ENCODE results near the gene TBC1D25.

Gene TBC1D25, protein sequence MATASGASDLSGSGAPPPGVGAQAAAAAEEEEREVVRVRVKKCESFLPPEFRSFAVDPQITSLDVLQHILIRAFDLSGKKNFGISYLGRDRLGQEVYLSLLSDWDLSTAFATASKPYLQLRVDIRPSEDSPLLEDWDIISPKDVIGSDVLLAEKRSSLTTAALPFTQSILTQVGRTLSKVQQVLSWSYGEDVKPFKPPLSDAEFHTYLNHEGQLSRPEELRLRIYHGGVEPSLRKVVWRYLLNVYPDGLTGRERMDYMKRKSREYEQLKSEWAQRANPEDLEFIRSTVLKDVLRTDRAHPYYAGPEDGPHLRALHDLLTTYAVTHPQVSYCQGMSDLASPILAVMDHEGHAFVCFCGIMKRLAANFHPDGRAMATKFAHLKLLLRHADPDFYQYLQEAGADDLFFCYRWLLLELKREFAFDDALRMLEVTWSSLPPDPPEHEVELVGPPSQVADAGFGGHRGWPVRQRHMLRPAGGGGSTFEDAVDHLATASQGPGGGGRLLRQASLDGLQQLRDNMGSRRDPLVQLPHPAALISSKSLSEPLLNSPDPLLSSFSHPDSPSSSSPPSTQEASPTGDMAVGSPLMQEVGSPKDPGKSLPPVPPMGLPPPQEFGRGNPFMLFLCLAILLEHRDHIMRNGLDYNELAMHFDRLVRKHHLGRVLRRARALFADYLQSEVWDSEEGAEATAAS

DNA sequence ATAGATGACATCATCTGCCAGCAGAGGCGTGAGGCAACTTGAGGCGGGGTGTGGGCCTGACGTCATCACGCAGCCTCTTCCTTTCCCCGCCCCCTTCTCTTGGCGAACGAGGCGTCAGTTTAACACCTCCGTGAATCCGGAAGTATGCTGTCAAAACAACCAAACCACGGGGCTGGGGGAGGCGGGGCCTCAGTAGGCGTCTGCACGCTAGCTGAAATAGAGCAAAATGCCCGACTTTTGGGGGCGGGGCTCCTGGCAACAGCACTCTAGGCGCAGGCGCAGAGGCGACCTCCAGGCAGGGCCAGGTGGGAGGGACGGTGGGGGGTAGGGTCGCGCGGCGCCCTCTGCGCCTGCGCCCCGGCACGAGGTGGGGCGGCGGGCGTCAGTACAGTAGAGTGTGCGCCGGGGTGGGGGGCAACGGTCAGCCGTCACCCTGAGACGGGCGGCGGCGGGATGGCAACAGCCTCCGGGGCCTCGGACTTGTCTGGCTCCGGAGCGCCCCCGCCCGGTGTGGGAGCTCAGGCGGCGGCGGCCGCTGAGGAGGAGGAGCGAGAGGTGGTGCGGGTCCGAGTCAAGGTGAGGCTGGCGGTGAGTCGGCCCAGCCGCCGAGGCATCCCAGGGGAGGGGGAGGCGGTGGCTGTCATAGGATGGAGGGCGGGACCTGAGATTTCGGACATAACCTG lies at the start of gene TBC1D25:
TSS of gene TBC1D25 (plus strand) at position 370 of the 683 bp plus-strand sequence. CDS start at position 454, 84 bp downstream.
- DNase-seq: peak; percentile 88

DNA sequence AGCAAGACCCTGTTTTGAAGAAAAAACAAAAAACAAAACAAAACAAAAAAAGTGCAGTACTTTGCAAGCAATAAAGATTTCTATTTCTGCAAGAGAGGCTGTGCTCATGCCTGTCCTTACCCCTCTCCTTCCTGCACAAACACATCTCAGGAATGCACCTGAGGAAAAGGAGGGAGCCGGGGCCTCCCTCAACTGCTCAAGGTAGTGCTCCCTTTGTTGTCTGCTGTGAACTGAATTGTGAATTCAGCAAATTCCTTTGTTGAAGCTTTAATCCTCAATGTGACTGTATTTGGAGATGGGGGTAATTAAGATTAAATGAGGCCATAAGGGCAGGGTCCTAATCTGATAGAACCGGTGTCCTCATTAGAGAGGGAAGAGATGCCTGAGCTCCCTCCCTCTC lies 49.6 kb upstream of the TBC1D25 start:
- no peak for DNase-seq

DNA sequence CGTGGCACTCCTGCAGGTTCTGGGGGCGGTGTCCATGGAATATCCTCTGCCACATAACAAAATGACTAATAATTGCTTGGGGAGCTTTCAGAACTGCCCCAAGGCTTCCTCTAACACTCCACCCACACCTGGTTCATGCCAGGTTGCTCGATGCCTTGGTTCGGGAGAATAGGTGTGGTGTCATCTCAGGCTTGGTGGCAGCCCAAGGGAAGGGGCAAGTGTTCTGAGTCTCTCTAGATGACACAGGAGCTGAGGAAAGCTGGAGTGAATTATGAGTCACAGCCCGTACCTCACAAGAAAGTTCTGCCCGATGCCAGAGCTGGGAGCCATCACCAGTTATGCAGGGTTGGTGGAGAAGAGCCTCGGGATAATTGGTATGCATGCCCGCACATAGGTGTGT lies 48.9 kb upstream of the TBC1D25 start:
- DNase-seq: no peak

DNA sequence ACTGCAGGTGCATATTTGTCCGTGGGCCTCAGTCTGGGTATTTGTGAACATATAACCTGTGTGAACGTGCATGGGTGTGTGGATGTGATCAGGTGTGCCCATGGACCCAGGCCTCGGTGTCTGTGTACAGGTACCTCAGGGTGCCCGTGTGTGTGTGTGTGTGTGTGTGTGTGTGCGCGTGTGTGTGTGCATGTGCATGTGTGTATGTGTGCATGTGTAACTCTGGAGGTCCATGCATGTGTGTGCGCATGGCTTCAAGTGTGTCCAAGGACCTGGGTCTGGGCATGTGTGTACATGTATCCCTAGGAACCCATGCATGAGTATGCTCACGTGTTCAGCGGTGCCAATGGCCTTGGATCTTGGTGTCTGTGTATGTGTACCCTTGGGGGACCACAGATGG lies 47.7 kb upstream of the TBC1D25 start:
- DNase-seq: no peak

DNA sequence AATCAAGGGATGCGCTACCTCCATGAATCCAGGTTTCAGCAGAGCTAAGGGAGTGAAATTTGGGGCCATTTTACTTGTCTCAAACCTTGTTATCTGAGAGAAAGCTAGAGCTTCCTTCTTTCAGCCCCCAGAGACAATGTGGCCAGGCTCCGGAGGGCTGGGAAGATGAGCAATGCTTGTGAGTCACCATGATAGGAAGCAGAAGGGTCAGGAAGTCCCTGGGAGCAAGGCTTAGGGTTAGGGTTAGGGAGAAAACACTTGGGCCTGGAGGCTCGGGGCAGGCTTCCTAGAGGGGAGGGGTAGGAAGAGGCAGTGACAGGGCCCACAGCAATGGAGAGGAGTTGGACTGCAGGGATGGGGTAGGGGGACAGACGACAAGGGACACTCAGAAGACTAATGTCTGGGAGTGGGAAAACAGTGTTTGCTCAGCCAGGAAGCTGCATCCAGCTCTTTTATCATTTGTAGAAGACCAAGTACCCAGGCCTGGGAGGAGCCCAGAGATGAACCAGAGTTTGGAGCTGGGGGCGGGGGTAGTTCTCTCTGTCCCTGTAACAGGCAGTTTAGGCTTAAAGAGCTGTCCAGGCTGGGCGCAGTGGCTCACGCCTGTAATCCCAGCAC lies 47.1 kb upstream of the TBC1D25 start:
- no peak for DNase-seq

DNA sequence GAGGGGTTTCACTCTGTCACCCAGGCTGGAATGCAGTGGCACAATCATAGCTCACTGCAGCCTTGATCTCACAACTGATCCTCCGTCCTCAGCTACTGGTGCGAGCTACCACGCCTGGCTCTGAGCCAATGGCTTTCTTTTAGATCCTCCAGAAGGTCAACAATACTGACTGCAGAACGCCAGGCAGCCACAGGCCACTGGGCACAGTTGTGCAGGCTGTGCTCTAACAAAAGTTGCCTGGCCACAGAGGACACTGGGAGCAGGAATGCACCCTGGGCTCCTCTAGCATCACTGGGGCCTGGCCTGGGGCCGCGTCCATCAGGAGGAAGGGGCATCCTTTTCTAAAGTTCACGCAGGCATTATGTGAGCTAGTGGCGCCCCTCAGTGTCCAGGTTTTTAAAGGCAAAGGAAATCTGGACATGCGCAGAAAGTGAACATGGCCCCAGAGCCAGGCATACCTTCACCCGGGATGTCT lies 45.6 kb upstream of the TBC1D25 start:
- no peak for DNase-seq

DNA sequence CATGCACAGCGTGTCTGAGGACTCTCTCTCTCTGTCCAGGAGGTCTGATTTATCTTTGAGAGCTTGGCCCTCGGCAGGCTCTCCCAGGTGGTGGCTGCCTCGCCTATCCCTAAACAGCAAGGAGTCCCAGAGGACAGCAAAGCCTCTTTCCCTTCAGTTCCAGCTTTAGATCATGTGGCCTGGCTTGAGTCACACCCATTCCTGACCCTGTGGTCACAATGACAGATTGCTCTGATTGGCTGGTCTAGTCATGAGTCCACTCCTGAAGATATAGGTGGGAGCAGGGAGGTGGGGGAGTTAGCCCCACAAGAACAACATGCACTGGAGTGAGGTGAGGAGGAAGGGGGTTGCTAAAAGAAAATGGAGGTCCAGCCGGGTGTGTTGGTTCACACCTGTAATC lies 42.9 kb upstream of the TBC1D25 start:
- no peak for DNase-seq

DNA sequence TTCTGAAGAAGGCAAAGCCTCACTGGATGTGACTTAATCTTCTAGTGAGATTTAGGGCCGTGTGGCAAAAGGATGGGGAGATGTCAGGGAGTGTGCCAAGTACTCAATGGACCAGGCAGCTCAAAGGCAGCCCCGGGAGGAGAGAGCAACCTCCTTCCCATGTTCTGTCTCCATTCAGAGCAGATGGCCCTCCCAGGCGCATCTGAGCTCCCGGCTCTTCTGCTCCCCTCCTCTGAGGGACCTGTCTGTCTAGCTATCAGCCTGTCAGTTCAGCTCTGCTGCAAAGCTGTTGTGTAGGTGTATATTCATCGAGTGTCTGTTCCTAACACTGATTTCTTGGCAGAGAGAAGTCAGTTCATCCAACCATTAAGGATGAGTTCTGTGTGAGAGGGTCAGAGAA lies 41.6 kb upstream of the TBC1D25 start:
- no peak for DNase-seq

DNA sequence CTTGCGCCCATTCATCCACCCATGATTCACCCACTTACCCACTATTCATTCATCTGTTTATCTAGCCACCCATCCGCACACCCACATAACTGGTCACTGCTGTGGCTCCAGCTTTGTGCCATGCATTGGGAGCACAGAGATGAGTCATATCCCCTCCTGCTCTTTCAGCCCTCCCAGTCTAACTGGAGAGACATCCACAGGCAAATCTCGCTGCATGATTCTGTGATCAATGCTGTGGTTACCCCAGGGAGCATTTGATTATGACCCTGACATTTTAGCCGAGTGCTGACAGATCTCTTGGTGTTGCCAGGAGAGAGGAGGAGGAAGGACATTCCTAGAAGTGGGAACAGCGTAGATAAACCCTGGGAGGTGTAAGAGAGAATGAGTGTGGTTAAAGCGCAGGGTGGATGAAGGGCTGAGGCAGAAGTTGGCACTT lies 41.1 kb upstream of the TBC1D25 start:
- no peak for DNase-seq

DNA sequence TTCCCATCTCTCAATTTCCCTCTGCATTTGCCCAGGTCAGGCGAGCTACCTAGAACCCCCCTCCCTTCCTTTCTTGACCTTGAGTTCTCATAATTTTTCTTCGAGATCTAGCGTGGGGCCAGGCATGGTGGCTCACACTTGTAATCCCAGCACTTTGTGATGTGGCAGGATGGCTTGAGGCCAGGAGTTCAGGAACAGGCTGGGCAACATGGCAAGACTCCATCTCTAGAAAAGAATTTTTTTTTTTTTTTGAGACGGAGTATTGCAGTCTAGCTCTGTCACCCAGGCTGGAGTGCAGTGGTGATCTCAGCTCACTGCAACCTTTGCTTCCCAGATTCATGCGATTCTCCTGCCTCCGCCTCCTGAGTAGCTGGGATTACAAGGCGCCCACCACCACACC lies 35.3 kb upstream of the TBC1D25 start:
- DNase-seq: no peak

DNA sequence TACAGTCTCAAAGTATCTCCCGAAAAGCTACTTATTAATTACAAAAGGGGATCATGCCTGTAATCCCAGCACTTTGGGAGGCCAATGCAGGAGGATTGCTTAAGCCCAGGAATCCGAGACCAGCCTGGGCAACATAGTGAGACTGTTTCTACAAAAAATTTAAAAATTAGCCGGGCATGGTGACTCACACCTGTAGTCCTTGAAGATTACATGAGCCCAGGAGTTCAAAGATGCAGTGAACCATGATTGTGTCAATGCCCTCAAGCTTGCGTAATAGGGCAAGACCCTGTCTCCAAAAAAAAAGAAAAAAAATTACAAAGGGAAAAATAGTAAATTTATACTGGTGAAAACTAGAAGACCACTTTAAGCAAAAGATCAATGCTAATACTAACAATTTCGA lies 34.0 kb upstream of the TBC1D25 start:
- no peak for DNase-seq

DNA sequence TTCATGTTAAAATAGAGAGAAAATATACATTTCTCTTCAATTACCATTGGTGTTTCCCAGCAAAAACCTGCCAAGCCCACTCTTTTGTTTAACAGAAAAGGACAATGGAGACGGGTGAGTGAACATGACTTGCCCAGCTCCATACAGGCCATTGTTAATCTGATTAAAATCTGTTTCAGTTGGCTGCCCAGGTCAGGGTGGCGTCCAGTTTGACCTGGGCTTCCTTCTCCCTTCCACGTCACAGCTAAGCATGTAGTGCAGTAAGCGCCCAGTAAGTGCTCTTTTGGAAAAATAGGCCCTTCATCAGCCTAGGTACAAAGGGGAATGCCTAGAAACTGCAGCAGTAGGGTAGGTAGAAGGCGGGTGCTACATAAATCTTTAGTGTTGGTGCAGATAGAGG lies 32.3 kb upstream of the TBC1D25 start:
- no peak for DNase-seq

DNA sequence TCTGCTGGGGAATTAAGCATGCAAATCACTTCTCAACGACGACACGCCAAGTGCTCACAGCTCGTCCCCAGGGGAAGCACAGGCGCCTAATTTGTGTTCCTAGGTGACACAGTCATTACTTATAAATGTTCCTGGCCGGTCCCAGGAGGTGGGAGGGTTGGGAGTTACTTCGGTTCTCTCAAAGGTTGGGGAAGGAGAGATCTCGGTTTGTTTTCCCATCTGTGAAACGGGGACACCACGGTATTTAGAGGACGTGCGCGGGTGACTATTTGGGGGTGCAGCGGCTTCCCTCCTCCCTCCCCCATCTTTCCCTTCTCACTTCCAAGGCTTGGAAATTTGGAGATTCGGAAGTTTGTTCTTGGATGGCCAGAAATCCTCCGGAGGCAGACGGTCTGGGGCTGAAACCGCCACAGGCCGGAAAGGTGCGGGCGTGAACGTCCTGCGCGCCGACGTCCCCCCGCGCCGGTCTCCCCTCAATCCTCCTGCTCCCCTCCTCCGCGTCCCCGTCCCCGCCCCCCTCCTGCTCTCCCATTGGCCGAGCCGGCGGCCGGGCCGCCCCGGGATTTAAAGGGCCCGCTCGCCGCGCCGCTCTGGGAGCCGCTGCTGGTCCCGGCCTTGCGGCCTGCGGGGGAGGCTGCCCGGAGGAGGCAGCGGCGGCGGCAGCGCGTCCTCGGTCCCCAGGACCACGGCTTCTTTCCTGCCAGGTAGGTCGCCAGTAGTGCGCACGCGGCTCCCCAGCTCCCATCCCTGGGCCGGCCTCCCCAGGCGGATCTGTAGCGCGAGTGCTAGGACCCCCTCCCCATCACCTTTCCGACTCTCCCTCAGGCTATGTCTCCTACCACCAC lies 30.9 kb upstream of the TBC1D25 start, which contains the start of gene PORCN:
TSS of gene PORCN (plus strand) at position 593 of the 845 bp plus-strand sequence. CDS start 829 bp downstream, outside the sequence.
- DNase-seq: no peak

DNA sequence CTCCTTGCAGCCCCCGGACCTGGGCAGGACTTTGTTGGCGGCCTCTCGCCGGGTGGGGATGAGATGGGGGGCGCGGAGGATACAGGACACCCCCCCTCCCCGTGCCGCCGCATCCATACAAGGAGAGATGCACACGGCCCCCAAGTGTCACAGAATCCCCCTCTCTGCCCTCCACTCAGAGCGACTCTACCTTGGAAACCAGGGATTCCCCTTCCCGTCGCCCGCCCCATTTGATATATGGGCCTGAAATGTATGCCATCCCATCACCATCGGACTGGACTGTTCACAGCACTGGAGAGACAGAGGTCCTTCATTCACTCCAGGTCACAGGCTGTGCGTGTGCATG lies 30.3 kb upstream of the TBC1D25 start:
- no peak for DNase-seq

DNA sequence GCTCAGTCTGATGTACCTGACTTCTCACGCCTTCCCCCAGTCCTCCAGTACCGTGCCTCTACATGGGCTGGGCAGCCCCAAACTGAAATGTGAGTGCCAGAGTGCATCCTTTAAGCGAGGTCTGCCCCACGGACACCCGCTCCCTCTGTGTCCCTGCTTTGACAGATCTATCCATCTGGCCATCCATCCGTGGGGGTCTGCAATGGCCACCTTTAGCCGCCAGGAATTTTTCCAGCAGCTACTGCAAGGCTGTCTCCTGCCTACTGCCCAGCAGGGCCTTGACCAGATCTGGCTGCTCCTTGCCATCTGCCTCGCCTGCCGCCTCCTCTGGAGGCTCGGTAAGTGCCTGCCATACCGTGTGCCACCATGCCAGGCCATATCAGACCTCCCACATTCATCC lies 29.9 kb upstream of the TBC1D25 start:
- DNase-seq: no peak

DNA sequence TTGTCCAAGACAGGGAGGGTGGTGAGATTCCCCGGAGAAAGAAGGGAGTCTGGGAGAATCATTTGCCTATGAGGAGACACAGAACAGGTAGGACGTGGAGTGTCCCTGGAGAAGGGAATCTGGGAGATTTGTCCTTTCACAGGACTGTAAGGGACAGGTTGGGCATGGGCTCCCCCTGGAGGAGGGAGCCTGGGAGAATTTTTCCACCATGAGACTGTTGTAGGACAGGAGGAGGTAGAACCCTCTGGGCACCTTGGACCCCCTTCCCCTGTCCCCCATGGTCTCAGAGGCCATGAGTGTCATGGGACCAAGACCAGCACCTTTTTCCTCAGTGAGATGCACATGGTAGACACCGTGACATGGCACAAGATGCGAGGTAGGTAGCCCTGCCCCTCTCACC lies 28.0 kb upstream of the TBC1D25 start:
- DNase-seq: no peak

DNA sequence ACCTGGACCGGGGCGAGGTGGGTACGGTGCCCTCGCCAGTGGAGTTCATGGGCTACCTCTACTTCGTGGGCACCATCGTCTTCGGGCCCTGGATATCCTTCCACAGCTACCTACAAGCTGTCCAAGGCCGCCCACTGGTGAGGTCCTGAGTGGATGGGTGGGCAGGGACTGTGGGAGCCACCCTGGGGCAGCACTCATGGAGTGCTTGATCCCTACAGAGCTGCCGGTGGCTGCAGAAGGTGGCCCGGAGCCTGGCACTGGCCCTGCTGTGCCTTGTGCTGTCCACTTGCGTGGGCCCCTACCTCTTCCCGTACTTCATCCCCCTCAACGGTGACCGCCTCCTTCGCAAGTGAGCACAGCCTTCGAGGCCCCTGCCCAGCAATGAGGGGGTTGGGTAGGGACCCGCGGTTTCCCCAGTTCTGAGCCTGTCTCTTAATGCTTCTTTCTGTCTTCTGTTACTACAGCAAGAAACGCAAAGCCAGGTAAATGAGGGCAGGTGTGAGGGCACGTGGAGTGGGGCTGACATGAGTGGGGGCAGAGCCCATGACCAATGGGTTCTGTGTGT lies 27.1 kb upstream of the TBC1D25 start:
- no peak for DNase-seq

DNA sequence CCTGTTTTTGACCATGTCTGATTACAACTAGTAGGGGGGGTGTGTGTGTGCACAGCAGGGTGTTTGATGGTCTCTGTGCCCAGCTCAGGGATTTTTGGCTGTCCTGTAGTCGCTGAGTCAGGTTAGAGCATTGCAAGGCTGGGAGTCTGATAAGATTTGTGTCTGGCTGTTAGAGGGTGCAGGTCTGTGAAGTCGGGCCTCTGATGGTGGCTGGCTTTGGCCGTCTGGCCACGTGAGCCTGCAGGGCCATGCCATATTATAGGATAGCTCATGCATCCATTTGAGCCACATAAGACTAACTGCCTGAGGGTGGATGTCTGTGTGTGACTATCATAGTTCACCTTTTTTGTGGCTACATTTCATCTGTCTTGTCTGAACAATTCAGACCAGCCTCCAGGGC lies 25.8 kb upstream of the TBC1D25 start:
- DNase-seq: no peak

DNA sequence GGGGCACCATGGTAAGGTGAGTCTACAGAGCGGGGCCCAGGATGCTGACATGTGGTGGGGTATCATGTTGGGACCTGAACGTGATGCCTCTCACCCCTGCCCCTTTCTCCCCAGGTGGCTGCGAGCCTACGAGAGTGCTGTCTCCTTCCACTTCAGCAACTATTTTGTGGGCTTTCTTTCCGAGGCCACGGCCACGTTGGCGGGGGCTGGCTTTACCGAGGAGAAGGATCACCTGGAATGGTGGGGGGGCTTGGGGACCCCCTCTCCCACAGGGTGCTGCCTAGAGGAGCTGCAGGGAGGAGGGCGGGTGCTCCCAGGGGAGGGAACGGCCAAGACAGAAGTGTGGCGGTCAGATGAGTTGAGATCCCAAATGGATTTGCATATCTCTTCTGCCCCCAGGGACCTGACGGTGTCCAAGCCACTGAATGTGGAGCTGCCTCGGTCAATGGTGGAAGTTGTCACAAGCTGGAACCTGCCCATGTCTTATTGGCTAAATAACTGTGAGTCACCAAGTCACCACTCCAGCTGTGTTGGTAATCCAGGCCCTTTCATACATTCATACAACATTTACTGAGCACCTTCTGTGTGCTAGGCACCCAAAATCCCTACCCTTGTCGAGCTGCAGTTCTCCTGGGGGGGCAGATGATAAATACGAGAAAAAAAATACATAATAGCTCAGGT lies 25.2 kb upstream of the TBC1D25 start:
- no peak for DNase-seq

DNA sequence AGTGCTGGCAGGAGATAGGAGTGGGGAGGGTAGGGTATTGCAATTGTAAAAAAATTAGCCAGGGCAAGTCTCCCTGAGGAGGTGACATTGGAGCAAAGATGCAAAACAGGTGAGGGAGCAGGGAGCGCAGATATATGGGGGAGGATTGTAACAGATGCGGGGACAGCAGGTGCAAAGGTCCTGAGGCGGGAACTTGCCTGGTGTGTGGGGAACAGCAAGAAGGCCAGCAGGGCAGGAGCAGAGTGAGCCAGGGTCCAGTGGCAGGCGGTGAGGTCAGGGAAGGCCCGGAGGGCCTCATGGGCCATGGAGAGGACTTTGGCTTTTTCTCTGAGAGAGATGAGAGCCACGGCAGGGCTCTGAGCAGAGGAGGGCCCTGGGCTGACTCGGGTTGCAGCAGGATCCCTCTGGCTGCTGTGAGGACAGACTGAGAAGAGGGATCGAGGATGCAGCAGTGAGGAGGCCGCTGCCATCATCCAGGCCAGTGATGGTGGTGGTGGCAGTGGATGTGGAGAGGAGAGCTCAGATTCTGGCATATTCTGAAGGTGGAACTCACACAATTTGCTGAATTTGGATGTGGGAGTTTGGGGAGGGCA lies 24.6 kb upstream of the TBC1D25 start:
- DNase-seq: no peak

DNA sequence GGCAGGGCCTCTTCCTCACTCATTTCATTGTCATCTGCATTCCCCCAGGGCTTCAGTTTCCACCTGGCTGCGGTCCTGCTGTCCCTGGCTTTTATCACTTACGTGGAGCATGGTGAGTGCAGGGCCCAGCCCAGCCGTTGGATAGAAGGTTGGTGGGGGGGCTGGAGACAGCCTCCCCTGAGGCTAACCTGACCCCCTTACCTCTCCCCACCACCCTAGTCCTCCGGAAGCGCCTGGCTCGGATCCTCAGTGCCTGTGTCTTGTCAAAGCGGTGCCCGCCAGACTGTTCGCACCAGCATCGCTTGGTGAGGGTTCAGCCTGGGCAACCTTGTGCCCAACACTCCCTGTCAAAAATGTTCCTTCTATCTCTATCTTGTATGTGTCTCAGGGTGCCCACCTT lies 23.7 kb upstream of the TBC1D25 start:
- DNase-seq: no peak

All from SIG-M5 (cell line).